ENCODE results near the gene SIRT3.

Gene SIRT3

DNA sequence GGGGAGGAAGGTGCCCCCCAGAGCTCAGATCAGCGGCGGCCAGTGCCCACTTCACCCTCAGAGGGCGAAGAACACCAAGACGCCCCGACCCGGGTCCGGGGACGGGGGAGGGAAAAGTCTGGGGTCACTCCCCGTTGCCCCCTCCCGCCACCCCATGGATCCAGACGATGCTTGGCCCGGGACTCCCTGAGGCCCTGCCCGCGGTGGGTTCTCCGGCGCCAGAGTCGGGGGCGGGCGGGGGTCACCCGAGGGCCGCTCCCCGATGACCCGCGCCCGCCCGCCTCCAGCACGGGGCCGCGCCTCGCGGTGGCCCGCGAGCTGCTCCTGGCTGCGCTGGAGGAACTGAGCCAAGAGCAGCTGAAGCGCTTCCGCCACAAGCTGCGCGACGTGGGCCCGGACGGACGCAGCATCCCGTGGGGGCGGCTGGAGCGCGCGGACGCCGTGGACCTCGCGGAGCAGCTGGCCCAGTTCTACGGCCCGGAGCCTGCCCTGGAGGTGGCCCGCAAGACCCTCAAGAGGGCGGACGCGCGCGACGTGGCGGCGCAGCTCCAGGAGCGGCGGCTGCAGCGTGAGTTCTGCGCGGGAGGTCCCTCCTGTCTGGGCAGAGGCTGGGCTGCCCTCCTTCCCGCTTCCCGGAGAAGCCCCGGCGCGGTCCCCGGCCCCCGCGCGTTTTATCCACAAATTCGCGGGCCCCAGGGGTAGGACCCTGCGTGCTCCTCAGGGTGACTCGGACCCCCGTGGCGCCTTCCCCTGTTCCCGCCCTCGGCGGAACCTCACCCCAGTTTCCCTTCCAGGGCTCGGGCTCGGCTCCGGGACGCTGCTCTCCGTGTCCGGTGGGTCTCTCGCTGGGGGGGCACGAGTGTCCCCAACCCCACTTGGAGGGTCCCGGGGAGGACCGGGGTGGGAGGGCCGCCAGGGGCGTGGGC lies 43.2 kb upstream of the SIRT3 start:
- Histone ChIP-seq H2BK15ac (ENCODE audit: low read depth, poor library complexity, severe bottlenecking) (no peak overlapping the region), H4K91ac (ENCODE audit: low read length) (no peak overlapping the region), H4K8ac (ENCODE audit: low read length) (no peak overlapping the region), H3K14ac (ENCODE audit: low read length in 2 of 2) (no peak overlapping the region), H2AFZ (ENCODE audit: low read depth, low read length) (no peak overlapping the region), H3K36me3 (ENCODE audit: control insufficient read depth in 1 of 2, insufficient read depth in 2 of 2, low read depth in 1 of 2, low read length in 2 of 2) (no peaks in the 10 kb centered on the region), H3K18ac (ENCODE audit: low read depth in 1 of 2, low read length in 2 of 2) (no peak overlapping the region), H3K23ac (ENCODE audit: low read length in 2 of 2) (no peak overlapping the region), H2AK5ac (ENCODE audit: low read length, severe bottlenecking) (no peak overlapping the region), H2BK5ac (ENCODE audit: low read depth, low read length, poor library complexity, severe bottlenecking) (no peak overlapping the region), H3K27ac (ENCODE audit: low read length, poor library complexity, severe bottlenecking) (no peak overlapping the region), H3K27me3 (ENCODE audit: control insufficient read depth in 1 of 2, insufficient read depth in 1 of 2, low read length in 2 of 2) (peaks cover 10 to 87% of the 10 kb centered on the region in 2 experiments), H3K9ac (ENCODE audit: low read length) (no peak overlapping the region), H3K4ac (ENCODE audit: low read depth in 1 of 2, low read length in 2 of 2) (no peak overlapping the region), H2BK120ac (ENCODE audit: low read depth, low read length) (no peak overlapping the region), H3K4me1 (ENCODE audit: control insufficient read depth, insufficient read depth, low read depth, low read length) (peaks cover 4% of the 10 kb centered on the region), H2BK12ac (ENCODE audit: low read length in 2 of 2) (no peak overlapping the region), H3K4me2 (ENCODE audit: low read length, poor library complexity, severe bottlenecking) (no peak overlapping the region), H3K4me3 (ENCODE audit: insufficient read depth in 1 of 2, low read depth in 1 of 2, low read length in 2 of 2) (no peak overlapping the region), H3K9me3 (ENCODE audit: control insufficient read depth, low read length) (peaks cover 21% of the 10 kb centered on the region), H3K79me1 (replicated peaks; ENCODE audit: low read length, poor library complexity, severe bottlenecking) (no peaks in the 10 kb centered on the region)
- DNase-seq: no peak
- WGBS: 93% methylated on average over 97 of the region's 97 CpGs

DNA sequence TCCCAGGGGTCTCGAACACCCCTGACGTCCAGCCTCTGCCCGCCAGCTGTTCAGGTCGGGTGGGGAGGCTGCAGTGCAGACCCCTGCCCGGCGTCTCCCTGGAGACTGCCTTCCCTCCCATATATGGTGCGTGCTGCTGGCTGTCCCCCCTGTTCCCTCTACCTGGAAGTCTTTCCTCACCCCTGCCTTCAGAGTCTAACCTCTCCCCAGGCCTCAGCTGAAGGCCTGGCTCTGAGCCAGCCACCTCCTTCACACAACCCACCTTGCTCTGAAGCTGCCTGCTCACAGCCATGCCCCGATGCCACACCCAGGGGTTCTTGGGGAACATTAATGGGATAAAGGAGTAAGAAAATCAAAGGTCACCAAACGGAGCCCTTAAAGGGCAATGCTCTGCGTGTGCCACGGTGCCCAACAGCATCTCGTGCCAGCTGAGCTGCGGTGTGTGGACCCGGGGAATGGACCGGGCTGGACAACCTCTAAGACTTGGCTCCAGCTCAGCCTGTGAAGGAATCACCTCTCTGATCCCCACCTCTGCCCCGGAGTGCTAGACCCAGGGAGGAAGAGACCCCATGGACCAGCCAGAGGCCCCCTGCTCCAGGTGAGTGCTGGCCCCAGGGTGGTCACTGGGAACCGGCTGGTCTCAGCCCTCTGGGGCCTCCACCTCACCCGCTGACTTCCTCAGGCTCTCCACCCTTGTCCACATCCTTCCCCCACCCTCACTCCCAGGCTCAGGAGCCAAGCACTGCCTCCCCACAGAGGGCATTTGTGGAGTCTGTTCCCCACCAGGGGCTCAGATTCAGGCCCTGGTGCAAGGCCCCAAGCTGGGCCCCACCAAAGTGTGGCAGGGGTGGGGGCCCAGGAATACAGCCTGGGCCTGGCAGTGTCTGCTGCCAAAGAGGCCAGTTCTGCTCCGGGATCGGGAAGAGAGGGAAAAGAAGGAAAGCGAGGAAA lies 42.1 kb upstream of the SIRT3 start, which contains the start of gene NLRP6:
Gene NLRP6 (plus strand): TSS at position 407 of the 951 bp plus-strand sequence. CDS start 163 bp downstream, at position 570.
- no peak within 1 kb of the TSS for H2BK15ac ChIP-seq (ENCODE audit: low read depth, poor library complexity, severe bottlenecking)
- no peak within 1 kb of the TSS for H3K23ac ChIP-seq (ENCODE audit: low read length in 2 of 2)
- no peaks in the 10 kb centered on the region for H3K79me1 ChIP-seq (replicated peaks; ENCODE audit: low read length, poor library complexity, severe bottlenecking)
- no peak within 1 kb of the TSS for H3K4me3 ChIP-seq (ENCODE audit: insufficient read depth in 1 of 2, low read depth in 1 of 2, low read length in 2 of 2)
- H3K14ac ChIP-seq (ENCODE audit: low read length in 2 of 2): no peak within 1 kb of the TSS
- H2BK5ac ChIP-seq (ENCODE audit: low read depth, low read length, poor library complexity, severe bottlenecking): no peak within 1 kb of the TSS
- no peak within 1 kb of the TSS for H3K18ac ChIP-seq (ENCODE audit: low read depth in 1 of 2, low read length in 2 of 2)
- peaks cover 21% of the 10 kb centered on the region for H3K9me3 ChIP-seq (ENCODE audit: control insufficient read depth, low read length)
- H2BK12ac ChIP-seq (ENCODE audit: low read length in 2 of 2): no peak within 1 kb of the TSS
- 91% methylated on average over 21 of the region's 21 CpGs for WGBS
- no peaks in the 10 kb centered on the region for H3K36me3 ChIP-seq (ENCODE audit: control insufficient read depth in 1 of 2, insufficient read depth in 2 of 2, low read depth in 1 of 2, low read length in 2 of 2)
- no peak for DNase-seq
- no peak within 1 kb of the TSS for H2AFZ ChIP-seq (ENCODE audit: low read depth, low read length)
- H4K91ac ChIP-seq (ENCODE audit: low read length): no peak within 1 kb of the TSS
- H3K4me2 ChIP-seq (ENCODE audit: low read length, poor library complexity, severe bottlenecking): no peak within 1 kb of the TSS
- no peak within 1 kb of the TSS for H3K27ac ChIP-seq (ENCODE audit: low read length, poor library complexity, severe bottlenecking)
- H2BK120ac ChIP-seq (ENCODE audit: low read depth, low read length): no peak within 1 kb of the TSS
- peaks cover 10 to 84% of the 10 kb centered on the region in 2 experiments for H3K27me3 ChIP-seq (ENCODE audit: control insufficient read depth in 1 of 2, insufficient read depth in 1 of 2, low read length in 2 of 2)
- no peak within 1 kb of the TSS for H3K4ac ChIP-seq (ENCODE audit: low read depth in 1 of 2, low read length in 2 of 2)
- peaks cover 1% of the 10 kb centered on the region for H3K4me1 ChIP-seq (ENCODE audit: control insufficient read depth, insufficient read depth, low read depth, low read length)
- H2AK5ac ChIP-seq (ENCODE audit: low read length, severe bottlenecking): no peak within 1 kb of the TSS
- H4K8ac ChIP-seq (ENCODE audit: low read length): no peak within 1 kb of the TSS
- H3K9ac ChIP-seq (ENCODE audit: low read length): no peak within 1 kb of the TSS

DNA sequence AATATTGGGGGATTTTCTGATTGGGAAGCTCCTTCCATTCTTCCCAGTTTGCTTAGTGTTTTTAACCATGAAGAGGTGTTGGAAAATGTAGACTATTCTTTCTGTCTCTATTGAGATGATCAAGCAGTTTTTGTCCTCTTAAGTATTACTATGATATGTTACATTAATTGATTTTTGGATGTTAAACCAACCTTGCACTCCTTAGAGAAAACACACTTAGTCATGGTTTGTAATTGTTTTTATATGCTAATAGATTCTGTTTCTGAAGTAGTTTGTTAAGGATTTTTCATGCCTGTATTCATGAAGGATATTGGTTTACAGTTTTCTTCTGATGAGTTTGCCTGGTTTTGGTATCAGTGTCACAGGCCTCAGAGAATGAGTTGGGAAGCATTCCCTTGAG lies 40.1 kb upstream of the SIRT3 start:
- Histone ChIP-seq H2BK120ac (ENCODE audit: low read depth, low read length) (no peak overlapping the region), H4K8ac (ENCODE audit: low read length) (no peak overlapping the region), H3K27me3 (ENCODE audit: control insufficient read depth in 1 of 2, insufficient read depth in 1 of 2, low read length in 2 of 2) (peaks cover 5 to 81% of the 10 kb centered on the region in 2 experiments), H3K79me1 (replicated peaks; ENCODE audit: low read length, poor library complexity, severe bottlenecking) (no peaks in the 10 kb centered on the region), H3K36me3 (ENCODE audit: control insufficient read depth in 1 of 2, insufficient read depth in 2 of 2, low read depth in 1 of 2, low read length in 2 of 2) (no peaks in the 10 kb centered on the region), H3K14ac (ENCODE audit: low read length in 2 of 2) (no peak overlapping the region), H3K18ac (ENCODE audit: low read depth in 1 of 2, low read length in 2 of 2) (no peak overlapping the region), H3K9ac (ENCODE audit: low read length) (no peak overlapping the region), H3K4me3 (ENCODE audit: insufficient read depth in 1 of 2, low read depth in 1 of 2, low read length in 2 of 2) (no peak overlapping the region), H4K91ac (ENCODE audit: low read length) (no peak overlapping the region), H2BK12ac (ENCODE audit: low read length in 2 of 2) (no peak overlapping the region), H2AK5ac (ENCODE audit: low read length, severe bottlenecking) (no peak overlapping the region), H2BK5ac (ENCODE audit: low read depth, low read length, poor library complexity, severe bottlenecking) (no peak overlapping the region), H3K4ac (ENCODE audit: low read depth in 1 of 2, low read length in 2 of 2) (no peak overlapping the region), H3K4me2 (ENCODE audit: low read length, poor library complexity, severe bottlenecking) (no peak overlapping the region), H2BK15ac (ENCODE audit: low read depth, poor library complexity, severe bottlenecking) (no peak overlapping the region), H3K9me3 (ENCODE audit: control insufficient read depth, low read length) (peaks cover 21% of the 10 kb centered on the region), H3K23ac (ENCODE audit: low read length in 2 of 2) (no peak overlapping the region), H2AFZ (ENCODE audit: low read depth, low read length) (no peak overlapping the region), H3K27ac (ENCODE audit: low read length, poor library complexity, severe bottlenecking) (no peak overlapping the region), H3K4me1 (ENCODE audit: control insufficient read depth, insufficient read depth, low read depth, low read length) (peaks cover 6% of the 10 kb centered on the region)
- DNase-seq: no peak

GRCh38 chr11:272931-273198 lies 36.7 kb upstream of the SIRT3 start:
- Histone ChIP-seq H3K4ac (ENCODE audit: low read depth in 1 of 2, low read length in 2 of 2) (no peak overlapping the region), H3K14ac (ENCODE audit: low read length in 2 of 2) (no peak overlapping the region), H3K27me3 (ENCODE audit: control insufficient read depth in 1 of 2, insufficient read depth in 1 of 2, low read length in 2 of 2) (peaks cover 7 to 63% of the 10 kb centered on the region in 2 experiments), H2AK5ac (ENCODE audit: low read length, severe bottlenecking) (no peak overlapping the region), H4K8ac (ENCODE audit: low read length) (no peak overlapping the region), H3K27ac (ENCODE audit: low read length, poor library complexity, severe bottlenecking) (no peak overlapping the region), H2BK120ac (ENCODE audit: low read depth, low read length) (no peak overlapping the region), H3K4me1 (ENCODE audit: control insufficient read depth, insufficient read depth, low read depth, low read length) (peaks cover 6% of the 10 kb centered on the region), H2BK5ac (ENCODE audit: low read depth, low read length, poor library complexity, severe bottlenecking) (no peak overlapping the region), H3K18ac (ENCODE audit: low read depth in 1 of 2, low read length in 2 of 2) (no peak overlapping the region), H2BK15ac (ENCODE audit: low read depth, poor library complexity, severe bottlenecking) (no peak overlapping the region), H3K4me2 (ENCODE audit: low read length, poor library complexity, severe bottlenecking) (no peak overlapping the region), H3K9ac (ENCODE audit: low read length) (no peak overlapping the region), H3K9me3 (ENCODE audit: control insufficient read depth, low read length) (peaks cover 21% of the 10 kb centered on the region), H4K91ac (ENCODE audit: low read length) (no peak overlapping the region), H2BK12ac (ENCODE audit: low read length in 2 of 2) (no peak overlapping the region), H3K79me1 (replicated peaks; ENCODE audit: low read length, poor library complexity, severe bottlenecking) (no peaks in the 10 kb centered on the region), H3K36me3 (ENCODE audit: control insufficient read depth in 1 of 2, insufficient read depth in 2 of 2, low read depth in 1 of 2, low read length in 2 of 2) (no peaks in the 10 kb centered on the region), H2AFZ (ENCODE audit: low read depth, low read length) (no peak overlapping the region), H3K4me3 (ENCODE audit: insufficient read depth in 1 of 2, low read depth in 1 of 2, low read length in 2 of 2) (no peak overlapping the region), H3K23ac (ENCODE audit: low read length in 2 of 2) (no peak overlapping the region)
- 86% methylated on average over 6 of the region's 6 CpGs for WGBS
- DNase-seq: no peak

All from mesenchymal stem cell (in vitro differentiated cells and primary cell).